HFF-Myc (cell line): ENCODE results near the gene DYNC1I1.

Experiments used
- DNase-seq: peaks from one replicate; pipeline ENCODE4 v3.0.0-alpha.2; 2011; ENCODE audit warnings: low read depth; ENCODE audit errors: extremely low read depth
- H3K4me3 ChIP-seq: replicated peaks from 2 replicates; pipeline ENCODE4 v1.5.1; 2011; ENCODE audit warnings: low read depth, mild to moderate bottlenecking, control low read depth, low read length
- CTCF ChIP-seq: IDR thresholded peaks from 2 replicates; pipeline ENCODE4 v1.5.1; 2012; ENCODE audit warnings: mild to moderate bottlenecking, low read depth, low read length, control low read depth; ENCODE audit errors: missing control alignments

The DYNC1I1 gene

DNA sequence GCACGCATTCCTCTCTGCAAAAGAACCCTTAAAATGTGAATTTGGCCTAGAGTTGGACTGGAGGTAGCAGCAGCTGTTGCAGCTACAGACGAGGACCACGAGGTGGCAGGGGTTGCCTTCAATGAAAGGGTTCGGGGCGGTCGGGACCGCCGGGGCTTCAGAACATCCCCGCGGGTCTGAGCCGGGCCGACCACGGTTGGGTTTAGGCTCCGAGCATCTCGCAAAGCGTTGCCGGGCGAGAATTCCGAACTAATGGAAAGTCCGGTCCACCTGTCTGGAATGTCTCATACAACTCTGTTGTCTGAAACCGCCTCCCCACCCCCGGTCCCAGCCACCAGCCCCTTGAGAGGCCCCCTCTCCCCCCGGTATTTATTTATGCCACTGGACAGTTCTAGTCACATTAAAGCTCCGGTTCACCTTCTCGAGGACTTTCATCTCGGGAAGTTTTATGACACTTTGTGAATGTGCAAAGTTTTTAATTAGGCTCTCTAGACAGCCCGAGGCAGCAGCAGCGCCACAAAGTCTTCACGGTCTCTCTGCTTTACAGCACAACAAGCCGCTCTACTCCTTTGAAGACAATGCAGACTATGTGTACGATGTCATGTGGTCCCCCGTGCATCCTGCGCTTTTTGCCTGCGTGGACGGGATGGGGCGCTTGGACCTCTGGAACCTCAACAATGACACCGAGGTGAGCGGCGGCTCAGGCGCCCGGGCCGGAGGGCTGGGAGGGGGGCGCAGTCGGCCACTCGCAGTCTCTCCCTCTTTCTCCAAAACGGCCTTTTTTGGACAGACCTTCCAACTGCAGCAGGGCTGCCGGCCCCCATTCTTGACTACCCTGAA, 303.4 kb downstream of the DYNC1I1 start:
- TF ChIP-seq CTCF: peak; percentile 86
- peak overlapping the region; percentile 32 for H3K4me3 ChIP-seq
- no peak for DNase-seq

DNA sequence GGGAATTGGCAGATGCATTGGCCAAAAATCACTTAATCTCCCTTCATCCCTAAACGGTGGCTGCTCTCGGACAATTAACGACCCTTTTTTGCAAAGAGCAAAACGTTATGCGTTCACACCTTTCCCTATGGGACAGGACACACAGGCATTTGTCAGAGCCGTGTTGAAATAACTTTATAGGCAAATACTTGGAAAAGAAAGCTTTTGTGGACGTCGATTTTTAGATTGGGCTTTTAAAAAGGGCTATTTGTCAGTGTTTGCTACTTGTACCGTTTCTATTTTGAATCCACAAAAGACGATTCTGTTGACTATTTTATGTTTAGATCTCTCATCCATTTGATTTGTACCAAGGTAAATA, 304.0 kb downstream of the DYNC1I1 start:
- H3K4me3 ChIP-seq: peak overlapping the region; percentile 32; the same call in 1 of the 2 replicates
- DNase-seq: no peak
- TF ChIP-seq CTCF: no peak

DNA sequence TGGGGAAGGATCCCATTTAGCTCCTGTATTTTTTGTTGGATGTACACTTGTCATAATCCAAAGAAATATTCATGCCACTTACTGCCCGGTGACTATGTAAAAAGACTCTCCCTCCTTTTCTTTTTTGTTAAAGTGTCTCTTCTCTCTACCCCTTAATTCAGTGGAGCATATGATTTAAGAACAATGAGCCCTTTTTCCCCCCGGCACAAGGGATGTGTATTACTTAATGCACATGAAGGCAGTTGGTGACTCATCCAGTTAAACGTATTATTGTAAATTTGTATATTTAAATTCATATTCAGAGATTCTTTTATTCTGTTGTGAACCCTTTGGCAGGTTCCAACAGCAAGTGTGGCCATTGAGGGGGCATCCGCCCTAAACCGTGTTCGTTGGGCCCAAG, 307.7 kb downstream of the DYNC1I1 start:
- no peak overlapping the region for H3K4me3 ChIP-seq
- DNase-seq: no peak
- TF ChIP-seq CTCF: no peak

- peak; percentile 3 for DNase-seq
- no peak for TF ChIP-seq CTCF
- no peak overlapping the region for H3K4me3 ChIP-seq
Observed at GRCh38 chr7:96084881-96085553, 312.7 kb downstream of the DYNC1I1 start.

GRCh38 chr7:96085953-96086352, 313.6 kb downstream of the DYNC1I1 start:
- no peak for TF ChIP-seq CTCF
- DNase-seq: no peak

DNA sequence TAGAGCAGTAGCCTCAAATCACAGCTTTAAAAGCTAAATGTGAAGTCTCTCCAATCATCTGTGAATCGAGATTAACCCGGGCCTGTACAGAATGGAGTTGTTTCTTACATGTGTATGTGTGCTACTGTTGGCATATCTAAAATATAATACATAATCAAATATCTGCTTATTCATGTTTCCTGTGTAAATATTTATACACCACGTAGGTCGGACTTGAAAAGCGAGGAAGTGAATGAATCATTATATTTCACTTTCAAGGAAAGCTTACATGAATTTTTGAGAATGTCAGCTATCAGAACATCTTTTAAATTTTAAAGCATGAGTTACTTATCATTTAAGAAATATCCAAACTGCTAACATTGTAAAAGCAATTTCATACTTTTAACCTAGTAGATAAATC, 316.2 kb downstream of the DYNC1I1 start:
- no peak for TF ChIP-seq CTCF
- no peak for DNase-seq
- H3K4me3 ChIP-seq: no peak overlapping the region

More at GRCh38 chr7:96085953-96086352, 313.6 kb downstream of the DYNC1I1 start:
- H3K4me3 ChIP-seq: no peak overlapping the region

DNA sequence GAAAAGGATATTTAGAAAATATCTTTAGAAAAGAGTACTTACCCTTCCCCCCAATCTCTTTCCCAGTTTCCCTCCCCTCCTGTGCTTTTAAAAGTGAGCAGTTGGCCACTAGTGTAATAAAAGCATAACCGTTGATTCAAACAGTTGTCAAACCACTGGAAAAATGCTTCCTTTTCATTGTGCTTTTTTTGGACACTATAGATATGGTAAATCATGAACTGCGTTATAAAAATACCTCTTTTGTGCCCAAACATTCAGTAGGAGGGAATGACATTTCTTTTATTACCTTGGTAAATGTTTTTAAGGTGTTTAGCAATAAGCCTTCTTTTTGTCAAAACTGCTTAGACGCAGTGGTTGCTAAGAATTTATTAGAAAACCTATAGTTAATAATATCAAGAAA, 317.2 kb downstream of the DYNC1I1 start:
- no peak for TF ChIP-seq CTCF
- DNase-seq: no peak
- no peak overlapping the region for H3K4me3 ChIP-seq
